ENCODE data around the gene MSRB2. TPM values are rescaled to one million over a fixed set of nuclear protein-coding genes. Genes with fewer than 3 reads are reported as not detected.

The MSRB2 gene
- total and polyA plus RNA-seq, 8 donors, result 2.4 to 14.3 (median 7.6) TPM

DNA sequence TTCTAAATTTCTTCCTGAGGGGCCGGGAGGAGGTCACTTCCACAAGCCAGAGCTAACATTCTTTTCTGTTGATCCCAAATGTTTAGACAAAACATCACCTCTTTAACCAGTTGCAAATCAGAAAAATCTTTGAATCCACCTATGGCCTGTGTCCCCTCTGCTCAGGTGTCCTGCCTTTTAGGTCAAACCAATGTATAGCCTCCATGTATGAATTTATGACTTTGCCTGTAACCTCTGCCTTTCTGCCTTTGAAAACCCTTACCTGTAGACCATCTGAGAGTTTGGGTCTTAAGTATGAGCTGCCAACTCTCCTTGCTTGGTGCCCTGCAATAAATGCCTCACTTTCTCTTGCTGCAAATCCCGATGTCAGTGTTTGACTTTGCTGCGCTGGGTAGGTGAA lies 44.1 kb upstream of the MSRB2 start:
- Histone ChIP-seq H3K4me3 (no peak overlapping the region), H3K9me3 (no peaks in the 10 kb centered on the region), H3K27ac (no peak overlapping the region), H3K4me1 (peaks cover 0 to 3% (median 0%) of the 10 kb centered on the region in 3 donors), H3K27me3 (no peaks in the 10 kb centered on the region), H3K36me3 (no peaks in the 10 kb centered on the region)
- no peak for TF ChIP-seq CTCF (IDR thresholded peaks at IDR 0.05)
- intact Hi-C loops (cut with DNase I), result no loop called here
- FAIRE-seq (no peak), ATAC-seq (no peak), DNase-seq (no peak)
- WGBS, 2 donors, result 94 to 95% methylated on average over 3 of the region's 3 CpGs

GRCh38 chr10:23051855-23052331 lies 43.5 kb upstream of the MSRB2 start:
- intact Hi-C loops (cut with DNase I), result no loop called here
- H3K36me3 ChIP-seq, result no peaks in the 10 kb centered on the region
- H3K27me3 ChIP-seq, result no peaks in the 10 kb centered on the region
- H3K27ac ChIP-seq, result no peak overlapping the region
- no peak for FAIRE-seq
- no peak for TF ChIP-seq CTCF (IDR thresholded peaks at IDR 0.05)
- 89 to 93% methylated on average over 5 of the region's 5 CpGs for WGBS, 2 donors
- no peak overlapping the region for H3K4me3 ChIP-seq
- no peaks in the 10 kb centered on the region for H3K9me3 ChIP-seq
- ATAC-seq, result no peak
- no peaks in the 10 kb centered on the region for H3K4me1 ChIP-seq
- DNase-seq, result no peak

GRCh38 chr10:23053036-23053435 lies 42.3 kb upstream of the MSRB2 start:
- WGBS, 2 donors, result 39 to 54% methylated on average over 1 of the region's 1 CpG
- no peak for FAIRE-seq

GRCh38 chr10:23055424-23056185 lies 39.8 kb upstream of the MSRB2 start:
- no peaks in the 10 kb centered on the region for H3K4me1 ChIP-seq
- 49 to 58% methylated on average over 7 of the region's 7 CpGs for WGBS, 2 donors
- no peaks in the 10 kb centered on the region for H3K27me3 ChIP-seq
- H3K27ac ChIP-seq, result no peak overlapping the region
- H3K4me3 ChIP-seq, result no peak overlapping the region
- FAIRE-seq (no peak), DNase-seq (no peak), ATAC-seq (no peak)
- no peak for TF ChIP-seq CTCF (IDR thresholded peaks at IDR 0.05)
- no peaks in the 10 kb centered on the region for H3K36me3 ChIP-seq
- no peaks in the 10 kb centered on the region for H3K9me3 ChIP-seq
- intact Hi-C loops (cut with DNase I), result no loop called here

More at GRCh38 chr10:23053036-23053435, 42.3 kb upstream of the MSRB2 start:
- intact Hi-C loops (cut with DNase I), result no loop called here
- H3K27ac ChIP-seq, result no peak overlapping the region
- TF ChIP-seq CTCF (IDR thresholded peaks at IDR 0.05), result no peak
- ATAC-seq (peak in 2 of 4 donors; percentile 46 to 52), DNase-seq (no peak)
- no peaks in the 10 kb centered on the region for H3K36me3 ChIP-seq
- H3K4me3 ChIP-seq, result no peak overlapping the region
- H3K27me3 ChIP-seq, result no peaks in the 10 kb centered on the region
- no peaks in the 10 kb centered on the region for H3K4me1 ChIP-seq
- no peaks in the 10 kb centered on the region for H3K9me3 ChIP-seq

GRCh38 chr10:23056186-23056579 lies 39.2 kb upstream of the MSRB2 start:
- no peaks in the 10 kb centered on the region for H3K9me3 ChIP-seq
- no peak for DNase-seq
- intact Hi-C loops (cut with DNase I), result no loop called here
- H3K27ac ChIP-seq, result no peak overlapping the region
- FAIRE-seq, result no peak
- no peak overlapping the region for H3K4me3 ChIP-seq
- no peaks in the 10 kb centered on the region for H3K27me3 ChIP-seq
- H3K4me1 ChIP-seq, result no peaks in the 10 kb centered on the region
- no peak for TF ChIP-seq CTCF (IDR thresholded peaks at IDR 0.05)
- no peaks in the 10 kb centered on the region for H3K36me3 ChIP-seq
- 70 to 71% methylated on average over 3 of the region's 3 CpGs for WGBS, 2 donors
- ATAC-seq, result peak in 1 of 4 donors; percentile 26

Measured in pancreas (tissue), 10 donors.